ELR (cell line): ENCODE data around the gene TCF7L2.

Experiments used
- DNase-seq: peaks from one replicate; pipeline ENCODE4 v3.0.0-alpha.2; 2015; ENCODE audit warnings: low read depth

Gene TCF7L2

GRCh38 chr10:113149626-113150025 lies 199.6 kb downstream of the TCF7L2 start:
- DNase-seq, result no peak

GRCh38 chr10:113151190-113151666 lies 201.2 kb downstream of the TCF7L2 start:
- DNase-seq, result no peak

- no peak for DNase-seq
Measured at GRCh38 chr10:113153493-113154102, 203.6 kb downstream of the TCF7L2 start.

- no peak for DNase-seq
Measured at GRCh38 chr10:113157441-113157840, 207.4 kb downstream of the TCF7L2 start.

- no peak for DNase-seq
Measured at GRCh38 chr10:113158183-113158582, 208.1 kb downstream of the TCF7L2 start.

- no peak for DNase-seq
Measured at GRCh38 chr10:113159563-113159962, 209.5 kb downstream of the TCF7L2 start.

GRCh38 chr10:113160641-113161040 lies 210.6 kb downstream of the TCF7L2 start:
- DNase-seq, result no peak

GRCh38 chr10:113161066-113161465 lies 211.0 kb downstream of the TCF7L2 start:
- DNase-seq, result no peak

- no peak for DNase-seq
Measured at GRCh38 chr10:113162960-113163359, 212.9 kb downstream of the TCF7L2 start.

GRCh38 chr10:113165673-113166072 lies 215.6 kb downstream of the TCF7L2 start:
- no peak for DNase-seq

GRCh38 chr10:113167702-113168101 lies 217.7 kb downstream of the TCF7L2 start:
- DNase-seq, result no peak

GRCh38 chr10:113168584-113168983 lies 218.5 kb downstream of the TCF7L2 start:
- no peak for DNase-seq

- DNase-seq, result no peak
Measured at GRCh38 chr10:113169111-113169510, 219.1 kb downstream of the TCF7L2 start.

- DNase-seq, result no peak
Measured at GRCh38 chr10:113169853-113170460, 219.9 kb downstream of the TCF7L2 start.

- DNase-seq, result no peak
Measured at GRCh38 chr10:113171662-113172061, 221.6 kb downstream of the TCF7L2 start.

GRCh38 chr10:113175176-113175575 lies 225.1 kb downstream of the TCF7L2 start:
- no peak for DNase-seq

- no peak for DNase-seq
Measured at GRCh38 chr10:113175756-113176651, 226.0 kb downstream of the TCF7L2 start.

GRCh38 chr10:113176652-113177155 lies 226.7 kb downstream of the TCF7L2 start:
- no peak for DNase-seq

- no peak for DNase-seq
Measured at GRCh38 chr10:113177156-113177935, 227.3 kb downstream of the TCF7L2 start.

GRCh38 chr10:113177936-113178335 lies 227.9 kb downstream of the TCF7L2 start:
- no peak for DNase-seq

- no peak for DNase-seq
Measured at GRCh38 chr10:113178771-113179170, 228.7 kb downstream of the TCF7L2 start.

GRCh38 chr10:113179265-113179664 lies 229.2 kb downstream of the TCF7L2 start:
- DNase-seq, result no peak
